ENCODE data around the gene NISCH.

The NISCH gene

DNA sequence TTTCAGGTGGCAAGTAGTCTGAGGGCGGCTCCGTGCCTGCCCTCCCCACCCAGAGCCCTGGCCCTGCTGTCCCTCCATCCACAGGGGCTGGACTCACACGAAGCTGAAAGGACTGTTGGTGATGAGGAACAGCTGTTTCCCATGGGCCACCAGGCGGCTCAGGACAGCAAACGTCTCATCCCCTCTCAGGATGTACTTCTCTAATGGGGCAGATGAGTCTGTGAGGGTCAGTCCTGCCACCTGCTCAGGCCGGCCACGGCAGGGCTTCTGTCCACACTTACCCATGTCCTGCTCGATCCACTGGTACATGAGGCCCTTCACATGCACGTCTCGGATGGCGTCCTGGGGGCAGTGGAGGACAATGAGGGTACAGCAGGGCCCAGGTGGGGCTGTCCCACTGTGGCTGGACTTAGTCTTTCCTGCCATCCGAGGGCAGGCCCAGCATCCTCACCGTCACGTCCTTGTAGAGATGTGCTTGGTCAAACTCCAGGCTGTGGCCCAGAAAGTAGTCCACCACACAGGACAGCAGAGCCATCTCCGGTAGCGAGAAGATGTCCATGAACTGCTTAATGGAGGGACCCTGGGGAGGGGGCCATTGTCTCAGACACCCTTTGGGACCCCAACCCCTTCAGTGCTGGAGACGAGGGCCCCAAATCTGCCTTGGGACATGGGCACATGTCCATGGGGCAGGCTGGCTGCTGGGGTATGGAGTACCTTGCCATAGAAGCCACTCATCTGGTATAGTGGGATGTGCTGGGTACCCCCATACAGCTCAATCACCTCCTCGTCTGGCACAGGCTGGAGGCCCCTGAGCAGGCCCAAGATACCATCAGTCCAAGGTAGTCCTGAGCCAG lies 72.6 kb downstream of the NISCH start:
- DNase-seq (ENCODE audit: low read depth) = no peak
- TF ChIP-seq, protein P1, sequence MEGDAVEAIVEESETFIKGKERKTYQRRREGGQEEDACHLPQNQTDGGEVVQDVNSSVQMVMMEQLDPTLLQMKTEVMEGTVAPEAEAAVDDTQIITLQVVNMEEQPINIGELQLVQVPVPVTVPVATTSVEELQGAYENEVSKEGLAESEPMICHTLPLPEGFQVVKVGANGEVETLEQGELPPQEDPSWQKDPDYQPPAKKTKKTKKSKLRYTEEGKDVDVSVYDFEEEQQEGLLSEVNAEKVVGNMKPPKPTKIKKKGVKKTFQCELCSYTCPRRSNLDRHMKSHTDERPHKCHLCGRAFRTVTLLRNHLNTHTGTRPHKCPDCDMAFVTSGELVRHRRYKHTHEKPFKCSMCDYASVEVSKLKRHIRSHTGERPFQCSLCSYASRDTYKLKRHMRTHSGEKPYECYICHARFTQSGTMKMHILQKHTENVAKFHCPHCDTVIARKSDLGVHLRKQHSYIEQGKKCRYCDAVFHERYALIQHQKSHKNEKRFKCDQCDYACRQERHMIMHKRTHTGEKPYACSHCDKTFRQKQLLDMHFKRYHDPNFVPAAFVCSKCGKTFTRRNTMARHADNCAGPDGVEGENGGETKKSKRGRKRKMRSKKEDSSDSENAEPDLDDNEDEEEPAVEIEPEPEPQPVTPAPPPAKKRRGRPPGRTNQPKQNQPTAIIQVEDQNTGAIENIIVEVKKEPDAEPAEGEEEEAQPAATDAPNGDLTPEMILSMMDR (IDR thresholded peaks at IDR 0.05; ENCODE audit: control insufficient read depth, extremely low read depth, insufficient read depth) = no peak
- H3K4me3 ChIP-seq (ENCODE audit: low read depth, low read length) = no peak overlapping the region

DNA sequence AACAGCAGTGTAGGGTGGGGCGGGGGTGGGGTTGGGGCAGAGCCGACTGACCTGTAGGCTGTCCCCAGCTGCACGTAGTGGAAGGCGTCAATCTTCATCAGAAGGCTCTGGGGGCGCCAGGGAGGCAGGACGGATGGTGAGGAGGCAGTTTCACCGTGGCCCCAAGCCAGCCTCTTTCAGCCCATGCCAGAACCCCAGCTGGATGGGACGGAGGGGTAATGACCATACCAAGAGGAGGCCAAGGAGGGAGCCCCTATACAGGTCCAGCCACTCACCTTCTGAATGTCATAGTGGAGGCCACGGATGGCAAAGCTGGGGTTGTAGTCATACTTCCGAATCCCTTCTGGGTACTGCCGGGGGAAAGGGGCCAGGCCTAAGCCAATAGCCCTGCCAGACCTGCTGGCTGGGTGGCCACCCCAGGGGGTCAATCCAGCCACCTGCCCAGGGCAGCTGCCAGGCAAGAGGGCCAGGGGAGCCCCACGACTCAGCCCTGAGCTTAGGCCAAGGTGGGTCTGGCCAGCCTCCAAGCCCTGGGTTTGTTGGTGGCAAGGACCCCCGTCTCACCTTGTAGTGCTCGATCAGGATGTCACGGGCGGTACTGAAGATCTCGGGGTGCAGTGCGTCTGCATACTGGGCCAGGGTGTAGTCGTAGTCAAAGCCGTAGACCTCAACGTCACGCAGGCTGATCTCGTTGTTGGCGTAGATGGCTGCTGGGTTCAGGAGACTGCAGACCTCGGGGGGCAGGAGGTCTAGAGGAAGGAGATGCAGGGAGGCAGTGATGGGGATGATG lies 73.4 kb downstream of the NISCH start:
- H3K4me3 ChIP-seq (ENCODE audit: low read depth, low read length) = no peak overlapping the region
- TF ChIP-seq, protein P1 (IDR thresholded peaks at IDR 0.05; ENCODE audit: control insufficient read depth, extremely low read depth, insufficient read depth) = no peak
- DNase-seq (ENCODE audit: low read depth) = no peak

DNA sequence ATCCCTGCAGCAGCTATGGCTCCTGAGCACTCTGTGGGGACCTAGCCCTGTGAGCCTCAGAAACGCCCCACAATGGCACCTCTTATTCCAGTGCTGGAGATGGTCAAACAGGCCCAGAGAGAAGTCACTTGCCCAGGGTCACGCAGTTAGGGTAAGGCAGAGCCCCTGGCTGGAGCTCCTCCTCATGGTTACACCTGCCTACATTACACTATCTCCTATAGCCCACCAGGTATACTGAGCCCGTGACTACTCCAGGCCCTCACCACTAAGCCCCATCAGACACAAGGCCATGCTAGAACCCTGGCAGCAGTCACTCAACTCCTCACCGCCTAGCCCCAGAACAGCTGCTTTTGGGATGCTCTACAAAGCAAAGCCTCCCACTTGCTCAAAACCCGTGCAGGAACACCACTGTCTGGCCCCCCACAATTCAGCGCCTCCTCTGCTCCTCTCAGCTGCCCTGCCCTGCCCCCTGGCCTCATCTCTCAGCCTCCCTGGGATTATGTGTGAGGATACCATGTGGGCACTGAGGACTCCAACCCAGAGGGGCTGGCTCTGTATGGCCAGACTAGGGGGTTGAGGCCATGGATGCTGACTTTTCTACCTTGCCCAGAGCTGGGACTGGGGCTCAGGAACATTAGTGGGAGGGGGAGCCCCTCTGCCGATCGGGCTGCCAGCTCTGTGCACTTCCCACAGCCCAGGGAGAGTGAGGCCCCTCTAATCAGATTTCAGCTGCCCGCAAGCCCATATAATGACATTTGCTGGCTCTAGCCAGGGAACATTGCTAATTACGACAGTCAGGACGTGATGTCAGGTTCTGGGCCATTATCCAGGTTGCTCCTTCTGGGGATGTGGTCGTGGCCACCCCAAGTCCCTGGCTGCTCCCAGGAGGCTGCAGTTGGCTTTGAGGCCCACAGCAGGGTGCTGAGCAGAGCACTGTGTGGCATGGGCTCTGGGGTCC lies 74.3 kb downstream of the NISCH start:
- no peak overlapping the region for H3K4me3 ChIP-seq (ENCODE audit: low read depth, low read length)
- TF ChIP-seq, protein P1 (IDR thresholded peaks at IDR 0.05; ENCODE audit: control insufficient read depth, extremely low read depth, insufficient read depth) = no peak
- DNase-seq (ENCODE audit: low read depth) = no peak

DNA sequence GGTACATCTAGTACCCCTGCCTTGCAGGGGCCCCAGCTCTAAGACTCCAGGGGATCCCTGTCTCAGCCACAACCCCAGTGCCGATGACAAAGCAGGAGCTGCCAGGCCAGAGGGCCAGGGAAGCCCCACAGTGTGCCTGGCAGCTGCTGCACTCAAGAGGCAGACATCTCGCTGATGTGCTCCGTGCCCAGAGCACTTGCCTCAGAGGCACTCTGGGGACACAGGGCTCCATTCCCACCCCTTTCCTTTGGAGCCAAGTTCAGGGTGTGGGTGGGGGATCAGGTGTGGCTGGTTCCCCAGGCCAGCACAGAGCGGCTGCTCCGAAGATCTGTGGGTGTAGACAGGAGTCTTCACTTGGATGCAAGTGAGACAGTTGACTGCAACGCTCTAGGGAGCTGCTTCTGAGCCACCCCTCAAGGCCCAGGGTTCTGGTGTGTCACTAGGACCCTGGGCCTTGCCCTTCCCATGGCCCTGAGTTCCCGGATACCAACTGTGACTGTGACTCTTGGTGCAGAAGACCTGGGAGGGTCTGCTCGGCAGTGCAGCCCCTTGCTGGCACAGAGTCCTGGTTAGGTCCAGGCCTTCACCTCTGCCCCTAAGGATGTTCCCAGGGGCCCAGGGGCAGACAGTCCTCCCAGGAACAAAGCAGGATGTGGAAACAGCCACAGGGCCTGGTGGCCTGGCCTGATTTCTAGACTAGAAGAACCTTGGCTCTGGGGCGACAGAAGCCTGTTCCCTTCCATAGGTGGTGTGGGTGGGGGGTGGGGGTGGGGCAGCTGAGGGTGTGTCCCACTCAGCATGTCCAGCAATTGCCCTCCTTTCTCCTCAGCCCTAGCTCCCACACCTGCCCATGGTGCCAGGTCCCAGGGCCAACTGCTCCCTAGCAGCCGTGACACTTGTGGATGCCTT lies 75.8 kb downstream of the NISCH start:
- no peak overlapping the region for H3K4me3 ChIP-seq (ENCODE audit: low read depth, low read length)
- TF ChIP-seq, protein P1 (IDR thresholded peaks at IDR 0.05; ENCODE audit: control insufficient read depth, extremely low read depth, insufficient read depth) = no peak

DNA sequence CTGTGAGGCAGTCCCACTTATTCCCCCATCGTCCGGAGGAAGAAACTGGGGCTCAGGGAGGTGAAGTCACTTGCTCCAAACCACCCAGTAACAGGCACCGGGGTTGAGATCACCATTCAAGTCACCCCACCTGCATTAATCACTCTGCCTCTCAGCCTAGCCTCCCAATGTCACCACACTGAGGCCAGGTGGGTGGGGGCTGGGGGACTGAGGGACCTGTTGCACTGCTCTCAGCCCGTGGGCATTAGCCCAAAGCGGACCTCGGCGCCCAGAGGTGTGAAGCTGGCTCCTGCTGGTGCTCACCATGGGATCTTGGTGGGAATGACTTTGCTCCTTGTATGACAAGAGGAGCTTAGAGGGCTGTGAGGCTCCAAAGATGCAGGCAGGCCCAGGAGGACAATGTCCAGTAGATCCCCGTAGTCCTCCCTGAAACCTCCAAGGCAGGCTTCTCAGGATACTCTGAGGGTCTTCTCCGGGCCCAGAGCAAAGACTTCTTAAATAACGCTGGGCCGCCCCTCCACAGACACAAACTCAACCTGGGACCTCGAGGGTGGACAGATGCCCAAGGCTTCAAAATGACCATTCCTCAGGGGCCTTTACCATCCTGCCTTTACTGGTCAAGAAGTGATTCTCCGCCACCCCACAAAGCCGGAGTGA lies 76.6 kb downstream of the NISCH start:
- DNase-seq (ENCODE audit: low read depth) = no peak
- peak overlapping the region; percentile 64 for H3K4me3 ChIP-seq (ENCODE audit: low read depth, low read length)
- TF ChIP-seq, protein P1 (IDR thresholded peaks at IDR 0.05; ENCODE audit: control insufficient read depth, extremely low read depth, insufficient read depth) = no peak

More for the DNA sequence above, 75.8 kb downstream of the NISCH start:
- no peak for DNase-seq (ENCODE audit: low read depth)
